ENCODE results near the gene CA5A. TPM values are rescaled to one million over a fixed set of nuclear protein-coding genes. Genes with fewer than 3 reads are reported as not detected.

Gene CA5A
- total and polyA plus RNA-seq, 9 of the 15 experiments (the other 6 are each of a cell fraction or from before 2014, with no cell fraction given): not detected

DNA sequence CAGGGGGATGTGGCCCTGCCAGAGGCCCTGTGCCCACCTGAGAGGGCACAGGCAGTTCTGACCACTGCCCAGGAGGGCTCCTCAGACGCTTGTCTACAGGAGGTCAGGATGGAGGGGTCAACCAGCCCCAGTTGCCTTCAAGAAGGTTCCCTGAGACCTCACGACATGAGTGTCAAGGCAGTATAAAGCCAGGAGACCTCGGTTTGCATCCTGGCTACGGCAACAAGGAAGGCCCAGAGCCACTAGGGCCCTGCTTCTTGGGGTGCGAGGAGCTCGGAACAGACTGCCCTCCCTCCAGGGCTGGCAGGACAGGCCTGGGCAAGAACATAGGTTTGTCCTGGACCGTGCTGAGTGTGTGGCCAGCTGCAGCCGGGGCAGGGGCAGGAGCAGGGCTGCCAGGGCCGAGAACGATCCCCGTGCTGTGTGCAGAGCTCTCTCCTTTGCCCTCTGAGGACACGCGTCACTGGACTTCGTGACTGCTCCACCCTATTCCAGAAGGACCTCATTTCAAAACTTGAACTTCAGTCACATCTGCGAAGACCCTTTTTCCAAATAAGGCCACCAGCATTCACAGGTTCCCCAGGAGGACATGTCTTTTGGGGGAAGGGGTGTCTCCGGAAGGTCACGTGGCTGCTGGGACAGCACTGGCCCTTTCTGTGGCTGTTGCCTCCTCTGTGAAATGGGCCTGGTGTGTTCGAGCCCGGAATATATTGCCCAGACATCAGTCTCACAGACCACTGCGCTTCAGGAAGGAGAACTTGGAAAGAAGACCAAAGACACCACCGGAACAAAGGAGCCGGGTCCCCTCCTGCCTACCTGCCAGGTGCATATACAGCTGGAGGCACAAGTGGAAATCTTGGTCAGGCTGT is 94.8 kb downstream of the CA5A start:
- TF ChIP-seq, protein P1, sequence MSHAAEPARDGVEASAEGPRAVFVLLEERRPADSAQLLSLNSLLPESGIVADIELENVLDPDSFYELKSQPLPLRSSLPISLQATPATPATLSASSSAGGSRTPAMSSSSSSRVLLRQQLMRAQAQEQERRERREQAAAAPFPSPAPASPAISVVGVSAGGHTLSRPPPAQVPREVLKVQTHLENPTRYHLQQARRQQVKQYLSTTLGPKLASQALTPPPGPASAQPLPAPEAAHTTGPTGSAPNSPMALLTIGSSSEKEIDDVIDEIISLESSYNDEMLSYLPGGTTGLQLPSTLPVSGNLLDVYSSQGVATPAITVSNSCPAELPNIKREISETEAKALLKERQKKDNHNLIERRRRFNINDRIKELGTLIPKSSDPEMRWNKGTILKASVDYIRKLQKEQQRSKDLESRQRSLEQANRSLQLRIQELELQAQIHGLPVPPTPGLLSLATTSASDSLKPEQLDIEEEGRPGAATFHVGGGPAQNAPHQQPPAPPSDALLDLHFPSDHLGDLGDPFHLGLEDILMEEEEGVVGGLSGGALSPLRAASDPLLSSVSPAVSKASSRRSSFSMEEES (CRISPR knock-in tag; IDR thresholded peaks at IDR 0.05): no peak
- TF ChIP-seq, protein P2, sequence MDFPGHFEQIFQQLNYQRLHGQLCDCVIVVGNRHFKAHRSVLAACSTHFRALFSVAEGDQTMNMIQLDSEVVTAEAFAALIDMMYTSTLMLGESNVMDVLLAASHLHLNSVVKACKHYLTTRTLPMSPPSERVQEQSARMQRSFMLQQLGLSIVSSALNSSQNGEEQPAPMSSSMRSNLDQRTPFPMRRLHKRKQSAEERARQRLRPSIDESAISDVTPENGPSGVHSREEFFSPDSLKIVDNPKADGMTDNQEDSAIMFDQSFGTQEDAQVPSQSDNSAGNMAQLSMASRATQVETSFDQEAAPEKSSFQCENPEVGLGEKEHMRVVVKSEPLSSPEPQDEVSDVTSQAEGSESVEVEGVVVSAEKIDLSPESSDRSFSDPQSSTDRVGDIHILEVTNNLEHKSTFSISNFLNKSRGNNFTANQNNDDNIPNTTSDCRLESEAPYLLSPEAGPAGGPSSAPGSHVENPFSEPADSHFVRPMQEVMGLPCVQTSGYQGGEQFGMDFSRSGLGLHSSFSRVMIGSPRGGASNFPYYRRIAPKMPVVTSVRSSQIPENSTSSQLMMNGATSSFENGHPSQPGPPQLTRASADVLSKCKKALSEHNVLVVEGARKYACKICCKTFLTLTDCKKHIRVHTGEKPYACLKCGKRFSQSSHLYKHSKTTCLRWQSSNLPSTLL (IDR thresholded peaks at IDR 0.05): no peak
- TF ChIP-seq RB1 (IDR thresholded peaks at IDR 0.05; ENCODE audit: low read depth) (no peak), GATA2 (CRISPR knock-in tag; IDR thresholded peaks at IDR 0.05) (no peak), RBM22 (IDR thresholded peaks at IDR 0.05; ENCODE audit: low read depth, low read length, poor library complexity, severe bottlenecking) (peak; percentile 69), CBX3 (IDR thresholded peaks at IDR 0.05; ENCODE audit: borderline replicate concordance in 1 of 2, low read length in 2 of 2) (no peak), RBFOX2 (IDR thresholded peaks at IDR 0.05; ENCODE audit: low read depth, low read length) (peak; percentile 14; the same call in 1 of the 2 replicates), POLR2AphosphoS5 (IDR thresholded peaks at IDR 0.05; ENCODE audit: control insufficient read depth, insufficient read depth, low read depth, low read length) (0 out of 2 replicates have a peak, but pooled peaks have one; percentile 9), SMARCE1 (IDR thresholded peaks at IDR 0.05) (no peak), ASH1L (IDR thresholded peaks at IDR 0.05; ENCODE audit: borderline replicate concordance, low read depth, partially characterized antibody) (no peak), POLR2G (IDR thresholded peaks at IDR 0.05; ENCODE audit: low read depth, low read length) (peak; percentile 62)
- Histone ChIP-seq H3K4me2 (ENCODE audit: insufficient read depth, low read length) (no peak overlapping the region), H3K9me1 (ENCODE audit: control insufficient read depth, insufficient read depth, low read length) (peaks cover 8% of the 10 kb centered on the region), H3K9ac (ENCODE audit: insufficient read depth in 1 of 2, low read depth in 2 of 2, low read length in 2 of 2) (0 out of 4 replicates have a peak overlapping the region, but pooled peaks of 1 of the 2 experiments have one; percentile 28), H2AFZ (ENCODE audit: low read depth, low read length) (no peak overlapping the region), H3K36me3 (ENCODE audit: control insufficient read depth, insufficient read depth, low read length) (peaks cover 96% of the 10 kb centered on the region; the same call in 2 of the 3 replicates), H3K4me1 (replicated peaks in 1 of 2; ENCODE audit: control insufficient read depth in 2 of 2, insufficient read depth in 2 of 2, low read length in 2 of 2) (peaks cover 0 to 44% of the 10 kb centered on the region in 2 experiments; a peak in 2 of 5 replicates), H4K20me1 (replicated peaks; ENCODE audit: control insufficient read depth, insufficient read depth, low read length) (peaks cover 68% of the 10 kb centered on the region), H3K27ac (ENCODE audit: extremely low read depth, low read depth, low read length) (no peak overlapping the region), H3K9me3 (replicated peaks; ENCODE audit: control insufficient read depth, insufficient read depth, low read depth, low read length) (no peaks in the 10 kb centered on the region), H3K4me3 (no peak overlapping the region), H3K27me3 (ENCODE audit: control insufficient read depth in 2 of 2, insufficient read depth in 2 of 2, low read length in 2 of 2) (no peaks in the 10 kb centered on the region), H3K79me2 (ENCODE audit: control insufficient read depth, insufficient read depth, low read length) (peaks cover 41% of the 10 kb centered on the region)
- DNase-seq (ENCODE audit: extremely low read depth in 1 of 4, low spot score in 3 of 4) (no peak), FAIRE-seq (no peak), ATAC-seq (no peak)
- ChIA-PET CTCF (ENCODE audit: low intra/inter-chr PET ratio) (no interaction called here), POLR2A (interaction anchor here (0.5 to 1.7 kb wide), 2 partner anchors 10 to 657 kb away, joined by 3 to 6 read pairs; no protein-coding TSS in a partner anchor)
- intact Hi-C loops (cut with micrococcal nuclease): no loop called here
- in situ Hi-C loops (cut with MboI): no loop called here
- WGBS (ENCODE audit: insufficient coverage, low coverage, missing lambda C conversion rate): 96% methylated on average over 22 of the region's 22 CpGs
- BruUV-seq (replicated peaks): no TSS peak

Data from K562 (cell line).